Neutrophil (primary cell): ENCODE data around the gene A1CF.
"Not testable (repeated sequence)": the region's sequence is repeated elsewhere in the genome, so short reads cannot be mapped to it uniquely, and the experiment has no call there.

Experiments used
- H3K27ac ChIP-seq: fragments of 200-600 bp; sonication (generic); 2 replicates; pipeline ENCODE4 v1.5.1; 2016; ENCODE audit warnings: mild to moderate bottlenecking, moderate library complexity
- H3K27me3 ChIP-seq: fragments of 200-600 bp; sonication (generic); 2 replicates; pipeline ENCODE4 v1.6.0; 2016; ENCODE audit warnings: mild to moderate bottlenecking
- H3K36me3 ChIP-seq: fragments of 200-600 bp; sonication (generic); 2 replicates; pipeline ENCODE4 v1.5.1; 2017
- H3K4me1 ChIP-seq, 2 experiments: fragments of 200-600 bp in 1 of 2; sonication (generic) in 1 of 2; 1 replicate in 1 of 2; 2 replicates in 1 of 2; pipeline versions ENCODE4 v1.5.1 to v1.6.1; 2013 to 2016; ENCODE audit warnings: low read depth in 1 of 2, low read length in 1 of 2, mild to moderate bottlenecking in 1 of 2, moderate library complexity in 1 of 2; ENCODE audit not compliant: control insufficient read depth in 1 of 2, insufficient read depth in 1 of 2
- H3K4me3 ChIP-seq, 2 experiments: fragments of 200-600 bp in 1 of 2; sonication (generic) in 1 of 2; 1 replicate in 1 of 2; 2 replicates in 1 of 2; pipeline ENCODE4 v1.5.1; 2013 to 2016; ENCODE audit warnings: low read depth in 1 of 2, low read length in 1 of 2, mild to moderate bottlenecking in 1 of 2, moderate library complexity in 1 of 2
- H3K9me3 ChIP-seq: fragments of 200-600 bp; sonication (generic); 2 replicates; pipeline ENCODE4 v1.5.1; 2016
- TF ChIP-seq, protein P1 (sequence below): fragments of 200-600 bp; sonication (generic); IDR thresholded peaks from 2 replicates; pipeline ENCODE4 v1.5.1; 2016; ENCODE audit warnings: antibody characterized with exemption

The A1CF gene

DNA sequence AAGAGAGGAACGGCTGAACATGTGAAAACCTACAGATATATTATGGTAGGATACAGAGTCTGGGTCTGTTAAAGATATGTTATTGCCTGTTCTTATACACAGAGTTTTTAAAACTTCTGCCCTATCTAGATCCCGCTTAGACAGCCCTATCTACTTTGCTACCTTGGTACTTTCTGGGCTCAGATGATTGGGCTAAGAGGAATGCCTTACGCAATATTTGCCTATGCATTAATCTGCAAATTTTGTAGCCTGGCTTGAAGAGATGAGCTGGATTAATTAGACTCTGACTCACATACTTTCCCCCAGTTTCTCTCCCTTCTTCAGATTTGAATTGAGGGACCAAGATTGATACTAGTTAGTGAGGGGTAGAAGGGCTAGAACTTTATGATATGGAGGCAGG lies 33.6 kb upstream of the A1CF start:
- H3K27me3 ChIP-seq: no peaks in the 10 kb centered on the region
- H3K9me3 ChIP-seq: no peaks in the 10 kb centered on the region
- TF ChIP-seq, protein P1, sequence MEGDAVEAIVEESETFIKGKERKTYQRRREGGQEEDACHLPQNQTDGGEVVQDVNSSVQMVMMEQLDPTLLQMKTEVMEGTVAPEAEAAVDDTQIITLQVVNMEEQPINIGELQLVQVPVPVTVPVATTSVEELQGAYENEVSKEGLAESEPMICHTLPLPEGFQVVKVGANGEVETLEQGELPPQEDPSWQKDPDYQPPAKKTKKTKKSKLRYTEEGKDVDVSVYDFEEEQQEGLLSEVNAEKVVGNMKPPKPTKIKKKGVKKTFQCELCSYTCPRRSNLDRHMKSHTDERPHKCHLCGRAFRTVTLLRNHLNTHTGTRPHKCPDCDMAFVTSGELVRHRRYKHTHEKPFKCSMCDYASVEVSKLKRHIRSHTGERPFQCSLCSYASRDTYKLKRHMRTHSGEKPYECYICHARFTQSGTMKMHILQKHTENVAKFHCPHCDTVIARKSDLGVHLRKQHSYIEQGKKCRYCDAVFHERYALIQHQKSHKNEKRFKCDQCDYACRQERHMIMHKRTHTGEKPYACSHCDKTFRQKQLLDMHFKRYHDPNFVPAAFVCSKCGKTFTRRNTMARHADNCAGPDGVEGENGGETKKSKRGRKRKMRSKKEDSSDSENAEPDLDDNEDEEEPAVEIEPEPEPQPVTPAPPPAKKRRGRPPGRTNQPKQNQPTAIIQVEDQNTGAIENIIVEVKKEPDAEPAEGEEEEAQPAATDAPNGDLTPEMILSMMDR: no peak
- H3K36me3 ChIP-seq: no peaks in the 10 kb centered on the region
- no peak overlapping the region for H3K4me3 ChIP-seq
- H3K27ac ChIP-seq: no peak overlapping the region
- no peaks in the 10 kb centered on the region for H3K4me1 ChIP-seq

- H3K36me3 ChIP-seq: no peaks in the 10 kb centered on the region
- no peaks in the 10 kb centered on the region for H3K9me3 ChIP-seq
- H3K4me1 ChIP-seq: no peaks in the 10 kb centered on the region
- no peak overlapping the region for H3K27ac ChIP-seq
- H3K27me3 ChIP-seq: no peaks in the 10 kb centered on the region
- no peak overlapping the region for H3K4me3 ChIP-seq
- TF ChIP-seq, protein P1: no peak
Measured at GRCh38 chr10:50918529-50918928, 33.1 kb upstream of the A1CF start.

- Histone ChIP-seq H3K27ac (no peak overlapping the region), H3K36me3 (no peaks in the 10 kb centered on the region), H3K4me3 (no peak overlapping the region), H3K27me3 (no peaks in the 10 kb centered on the region), H3K9me3 (no peaks in the 10 kb centered on the region), H3K4me1 (no peaks in the 10 kb centered on the region)
- TF ChIP-seq, protein P1: no peak
Measured at GRCh38 chr10:50917486-50917885, 32.1 kb upstream of the A1CF start.

DNA sequence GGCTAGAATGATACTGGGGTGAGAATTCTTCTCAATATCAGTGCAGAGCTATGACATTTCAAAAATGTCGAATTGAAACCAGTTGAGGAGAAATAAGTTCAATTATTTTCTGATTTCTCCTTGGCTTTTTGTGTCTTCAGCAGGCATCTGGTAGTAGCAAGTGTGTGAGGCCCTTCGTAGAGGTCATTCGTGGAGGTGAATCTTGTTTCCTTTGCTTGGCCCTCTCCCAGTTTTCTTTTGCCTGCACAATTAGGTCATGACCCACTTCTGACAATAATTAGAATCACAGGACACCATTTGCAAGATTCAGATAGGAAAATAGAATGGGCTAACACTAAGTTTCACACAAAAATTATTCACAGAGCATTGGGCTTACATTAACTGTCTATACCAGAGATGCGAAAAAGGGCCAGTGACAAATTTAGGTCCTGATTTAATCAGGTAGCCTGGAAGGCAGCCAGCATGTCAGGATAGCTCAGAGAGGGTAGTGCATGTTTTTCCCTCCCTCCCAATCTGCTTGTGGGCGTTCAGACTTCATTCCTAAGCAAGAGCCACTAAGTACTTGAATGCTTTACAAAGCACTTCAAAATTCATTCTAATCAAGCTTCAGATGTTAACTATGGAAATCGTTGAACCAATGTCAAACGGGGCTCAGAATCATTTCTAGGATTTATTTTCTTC lies 24.0 kb upstream of the A1CF start:
- Histone ChIP-seq H3K4me3 (no peak overlapping the region), H3K4me1 (no peaks in the 10 kb centered on the region), H3K27ac (no peak overlapping the region), H3K9me3 (no peaks in the 10 kb centered on the region), H3K36me3 (no peaks in the 10 kb centered on the region), H3K27me3 (no peaks in the 10 kb centered on the region)
- TF ChIP-seq, protein P1: no peak

- no peak overlapping the region for H3K4me3 ChIP-seq
- no peaks in the 10 kb centered on the region for H3K36me3 ChIP-seq
- H3K27ac ChIP-seq: no peak overlapping the region
- H3K4me1 ChIP-seq: no peaks in the 10 kb centered on the region
- TF ChIP-seq, protein P1: no peak
- H3K27me3 ChIP-seq: no peaks in the 10 kb centered on the region
- no peaks in the 10 kb centered on the region for H3K9me3 ChIP-seq
Measured at GRCh38 chr10:50908366-50908765, 22.9 kb upstream of the A1CF start.

GRCh38 chr10:50905797-50906196 lies 20.4 kb upstream of the A1CF start:
- H3K27me3 ChIP-seq, H3K4me1 ChIP-seq, H3K27ac ChIP-seq, H3K9me3 ChIP-seq, H3K4me3 ChIP-seq, H3K36me3 ChIP-seq: not testable (repeated sequence)
